K562 (cell line): Measurements from ENCODE around the gene TSSK2. TPM values are rescaled to one million over a fixed set of nuclear protein-coding genes. Genes with fewer than 3 reads are reported as not detected.
"Not testable (repeated sequence)": the region's sequence is repeated elsewhere in the genome, so short reads cannot be mapped to it uniquely, and the experiment has no call there.

ENCODE experiments used
- ATAC-seq: fragments of 200-7000 bp; cut with Tn5 transposase; 3 replicates; pipeline ENCODE4 v1.9.1; 2020; ENCODE audit warnings: moderate library complexity
- BruUV-seq: library from RNA; stranded (reverse); fragments of 400-500 nt; replicated peaks from 2 replicates; lab custom pipeline; 2021; lab: Mats Ljungman, UMichigan
- CTCF ChIA-PET: fragments of 300-600 bp; formaldehyde crosslinking; extraction: SDS; loops from one replicate; lab custom pipeline; 2021; ENCODE audit warnings: low intra/inter-chr PET ratio; lab: Yijun Ruan, JAX
- POLR2A ChIA-PET: fragments of 300-600, 350-650 bp; sonication (Branson Sonifier 250); formaldehyde crosslinking; extraction: SDS; loops from one replicate; lab custom pipeline; 2021; ENCODE audit warnings: antibody characterized with exemption, inconsistent platforms; lab: Yijun Ruan, JAX
- DNase-seq, 4 experiments: peaks; one replicate each; pipeline versions ENCODE4 v3.0.0 to v3.0.0-alpha.2; 2011 to 2018; ENCODE audit warnings: low spot score in 3 of 4, mixed read lengths in 3 of 4; ENCODE audit errors: extremely low read depth in 1 of 4
- FAIRE-seq: peaks from 2 replicates; lab custom pipeline; 2011; peaks lifted over from hg19 to GRCh38; lab: Jason Lieb, UNC
- H2AFZ ChIP-seq: 2 replicates; pipeline ENCODE4 v1.6.0; 2011; ENCODE audit warnings: low read depth, low read length, control low read depth, inconsistent platforms
- H3K27ac ChIP-seq: fragments of 200-600 bp; 3 replicates; pipeline ENCODE4 v1.8.0; 2011; ENCODE audit warnings: low read depth, mild to moderate bottlenecking, control low read depth, inconsistent platforms, low read length, moderate library complexity, mixed read lengths; ENCODE audit errors: extremely low read depth
- H3K27me3 ChIP-seq, 2 experiments: fragments of 300-600 bp in 1 of 2; 2 replicates in 1 of 2; 3 replicates in 1 of 2; pipeline versions ENCODE4 v1.6.0 to v1.8.0; 2011; ENCODE audit warnings: inconsistent platforms in 2 of 2, low read length in 2 of 2, mild to moderate bottlenecking in 1 of 2, mixed read lengths in 1 of 2, moderate library complexity in 1 of 2; ENCODE audit not compliant: control insufficient read depth in 2 of 2, insufficient read depth in 2 of 2
- H3K36me3 ChIP-seq: fragments of 300-600 bp; 3 replicates; pipeline ENCODE4 v1.8.0; 2011; ENCODE audit warnings: mild to moderate bottlenecking, low read length, inconsistent platforms; ENCODE audit not compliant: control insufficient read depth, insufficient read depth
- H3K4me1 ChIP-seq, 2 experiments: fragments of 200-600 bp in 1 of 2; replicated peaks in 1 of 2; 2 replicates in 1 of 2; 3 replicates in 1 of 2; pipeline versions ENCODE4 v1.5.1 to v1.8.0; 2011; ENCODE audit warnings: inconsistent platforms in 2 of 2, low read length in 2 of 2, mild to moderate bottlenecking in 1 of 2, mixed read lengths in 1 of 2, moderate library complexity in 1 of 2; ENCODE audit not compliant: control insufficient read depth in 2 of 2, insufficient read depth in 2 of 2
- H3K4me2 ChIP-seq: 2 replicates; pipeline ENCODE4 v1.6.1; 2011; ENCODE audit warnings: low read length, control low read depth, inconsistent platforms, mixed read lengths; ENCODE audit not compliant: insufficient read depth
- H3K4me3 ChIP-seq: fragments of 200-600 bp; sonication (generic), shearing (Covaris generic); 2 replicates; pipeline ENCODE4 v1.5.1; 2016; ENCODE audit warnings: control low read depth, inconsistent platforms
- H3K79me2 ChIP-seq: fragments of 200-600 bp; 3 replicates; pipeline ENCODE4 v1.8.0; 2011; ENCODE audit warnings: low read length, inconsistent platforms; ENCODE audit not compliant: control insufficient read depth, insufficient read depth
- H3K9ac ChIP-seq, 2 experiments: 2 replicates each; pipeline versions ENCODE4 v1.6.0 to v1.6.1; 2011; ENCODE audit warnings: low read depth in 2 of 2, low read length in 2 of 2, control low read depth in 1 of 2, inconsistent platforms in 1 of 2, mild to moderate bottlenecking in 1 of 2, mixed read lengths in 1 of 2; ENCODE audit not compliant: insufficient read depth in 1 of 2
- H3K9me1 ChIP-seq: one replicate; pipeline ENCODE4 v1.6.0; 2011; ENCODE audit warnings: inconsistent platforms, mild to moderate bottlenecking, low read length, moderate library complexity; ENCODE audit not compliant: control insufficient read depth, insufficient read depth
- H3K9me3 ChIP-seq: replicated peaks from 2 replicates; pipeline ENCODE4 v1.5.1; 2011; ENCODE audit warnings: low read depth, low read length, inconsistent platforms; ENCODE audit not compliant: control insufficient read depth, insufficient read depth
- H4K20me1 ChIP-seq: replicated peaks from 2 replicates; pipeline ENCODE4 v1.6.1; 2011; ENCODE audit warnings: low read length, inconsistent platforms, mixed read lengths; ENCODE audit not compliant: control insufficient read depth, insufficient read depth
- CHCHD3 ChIP-seq: fragments of 250-450 bp; sonication (Bioruptor Pico); IDR thresholded peaks from 2 replicates; pipeline ENCODE4 v2.1.2; 2022; ENCODE audit warnings: mild to moderate bottlenecking
- HLTF ChIP-seq: fragments of 450-650 bp; IDR thresholded peaks from 2 replicates; pipeline ENCODE4 v1.6.1; 2016
- KAT8 ChIP-seq: fragments of 450-650 bp; IDR thresholded peaks from 2 replicates; pipeline ENCODE4 v1.6.1; 2016; ENCODE audit warnings: low read depth, mild to moderate bottlenecking
- LARP7 ChIP-seq: fragments of 450-650 bp; IDR thresholded peaks from 2 replicates; pipeline ENCODE4 v1.6.1; 2016
- POLR2G ChIP-seq: fragments of 200-400 bp; formaldehyde crosslinking; IDR thresholded peaks from 2 replicates; pipeline ENCODE4 v1.6.1; 2017; ENCODE audit warnings: low read depth, mild to moderate bottlenecking, antibody characterized with exemption, low read length, moderate library complexity
- SMAD3 ChIP-seq: fragments of 450-650 bp; formaldehyde crosslinking; conservative IDR thresholded peaks from 2 replicates; pipeline ENCODE4 v1.4.0; 2020; ENCODE audit warnings: mild to moderate bottlenecking
- STAG1 ChIP-seq: sonication (generic); formaldehyde crosslinking; IDR thresholded peaks from 2 replicates; pipeline ENCODE4 v1.5.0; 2020; ENCODE audit warnings: missing genetic modification reagents, borderline replicate concordance
- TAF1 ChIP-seq: IDR thresholded peaks from 2 replicates; pipeline ENCODE4 v1.6.1; 2011; ENCODE audit warnings: mild to moderate bottlenecking, low read length, moderate library complexity; ENCODE audit not compliant: insufficient read depth, control insufficient read depth, severe bottlenecking; ENCODE audit errors: extremely low read depth
- ZNF408 ChIP-seq: fragments of 250-450 bp; sonication (Bioruptor Pico); IDR thresholded peaks from 2 replicates; pipeline ENCODE4 v1.4.0; 2020; ENCODE audit warnings: low read depth, mild to moderate bottlenecking, moderate library complexity
- ZNF592 ChIP-seq: fragments of 450-650 bp; IDR thresholded peaks from 2 replicates; pipeline ENCODE4 v1.6.1; 2017; ENCODE audit warnings: antibody characterized with exemption, mild to moderate bottlenecking
- WGBS: fragments of 100-300 bp; shearing (Covaris generic); methylation state at CpG from one replicate; pipeline ENCODE4 v1.1.6; 2016; ENCODE audit warnings: low coverage, mixed read lengths; ENCODE audit not compliant: insufficient coverage; ENCODE audit errors: missing lambda C conversion rate; 5-methylcytosine and 5-hydroxymethylcytosine counted together
- in situ Hi-C: fragments of 300-500 bp; cut with MboI; formaldehyde crosslinking; loops from 4 replicates; pipeline ENCODE4 v1.15.0; 2018; ENCODE audit warnings: inconsistent platforms, mixed read lengths
- intact Hi-C: fragments of 100-400 bp; cut with micrococcal nuclease; formaldehyde crosslinking; loops from 2 replicates; pipeline ENCODE4 v1.14.2; 2022
- polyA plus RNA-seq, 8 experiments: library from polyadenylated mRNA; depleted of rRNA in 4 of 8; stranded (reverse) in 5 of 8; unstranded in 3 of 8; fragments of >200 nt; fragmentation: Nextera tagmentation in 2 of 8; fragmentation: Illumina TruSeq in 1 of 8; extraction: Ambion mirVana in 2 of 8; extraction: Trizol in 1 of 8; gene quantifications; 2 replicates each; pipeline versions ENCODE4 v1.2.1 to v1.2.3, GENCODE V29; 2011 to 2014; ENCODE audit warnings: inconsistent platforms in 1 of 8, missing spikeins in 1 of 8
- total RNA-seq, 7 experiments: library from RNA; depleted of rRNA in 6 of 7; stranded (reverse); fragments of >200 nt in 6 of 7; fragmentation: Illumina TruSeq in 2 of 7; extraction: Trizol in 2 of 7; gene quantifications; 2 replicates each; pipeline versions ENCODE4 v1.2.1 to v1.2.3, GENCODE V29; 2011 to 2021; ENCODE audit warnings: low replicate concordance in 1 of 7
- TF ChIP-seq, protein P1 (sequence below): sonication (generic); formaldehyde crosslinking; IDR thresholded peaks from 2 replicates; pipeline ENCODE4 v1.9.0; 2022; ENCODE audit warnings: mild to moderate bottlenecking, missing genetic modification reagents

TSSK2 gene
- total and polyA plus RNA-seq, 9 of the 15 experiments (the other 6 are each of a cell fraction or from before 2014, with no cell fraction given), result 0.04 TPM; not detected in 8

DNA sequence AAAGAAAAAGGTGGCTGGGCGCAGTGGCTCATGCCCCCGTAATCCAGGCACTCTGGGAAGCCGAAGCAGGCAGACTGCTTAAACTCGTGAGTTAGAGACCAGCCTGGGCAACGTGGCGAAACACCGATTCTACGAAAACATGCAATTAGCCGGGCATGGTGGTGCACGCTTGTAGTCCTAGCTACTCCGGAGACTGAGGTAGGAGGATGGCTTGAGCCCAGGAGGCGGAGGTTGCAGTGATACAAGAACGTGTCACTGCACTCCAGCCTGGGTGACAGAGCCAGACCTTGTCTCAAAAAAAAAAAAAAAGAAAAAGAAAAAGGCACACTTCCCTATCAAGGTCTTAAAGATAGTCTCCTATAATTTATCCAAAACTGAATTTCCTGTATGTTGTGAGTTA, 48.3 kb upstream of the TSSK2 start (continued):
- TF ChIP-seq ZNF592 (no peak), POLR2G (no peak), SMAD3 (CRISPR knock-in tag) (no peak), KAT8 (no peak), HLTF (0 out of 2 replicates have a peak, but pooled peaks have one; percentile 46), STAG1 (peak; percentile 40; the same call in 1 of the 2 replicates), TAF1 (no peak), CHCHD3 (CRISPR knock-in tag) (0 out of 2 replicates have a peak, but pooled peaks have one; percentile 24), ZNF408 (no peak), LARP7 (0 out of 2 replicates have a peak, but pooled peaks have one; percentile 46)
- TF ChIP-seq, protein P1, sequence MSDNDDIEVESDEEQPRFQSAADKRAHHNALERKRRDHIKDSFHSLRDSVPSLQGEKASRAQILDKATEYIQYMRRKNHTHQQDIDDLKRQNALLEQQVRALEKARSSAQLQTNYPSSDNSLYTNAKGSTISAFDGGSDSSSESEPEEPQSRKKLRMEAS (CRISPR knock-in tag), result peak; percentile 31; the same call in 1 of the 2 replicates

- H3K9me3 ChIP-seq, in situ Hi-C loops, ATAC-seq, H3K9ac ChIP-seq, FAIRE-seq, BruUV-seq, DNase-seq, H3K79me2 ChIP-seq, H3K4me2 ChIP-seq, H3K27ac ChIP-seq, H3K4me3 ChIP-seq, H2AFZ ChIP-seq, H3K9me1 ChIP-seq, H3K27me3 ChIP-seq, POLR2A ChIA-PET, intact Hi-C loops, CTCF ChIA-PET: not testable (repeated sequence)
- Histone ChIP-seq H4K20me1 (peaks cover 12% of the 10 kb centered on the region), H3K36me3 (peaks cover 53% of the 10 kb centered on the region), H3K4me1 (peaks cover 7 to 15% of the 10 kb centered on the region in 2 experiments)
- 90% methylated on average over 20 of the region's 30 CpGs for WGBS
These were observed 47.0 kb upstream of the TSSK2 start for GRCh38 chr22:19084126-19084525.

DNA sequence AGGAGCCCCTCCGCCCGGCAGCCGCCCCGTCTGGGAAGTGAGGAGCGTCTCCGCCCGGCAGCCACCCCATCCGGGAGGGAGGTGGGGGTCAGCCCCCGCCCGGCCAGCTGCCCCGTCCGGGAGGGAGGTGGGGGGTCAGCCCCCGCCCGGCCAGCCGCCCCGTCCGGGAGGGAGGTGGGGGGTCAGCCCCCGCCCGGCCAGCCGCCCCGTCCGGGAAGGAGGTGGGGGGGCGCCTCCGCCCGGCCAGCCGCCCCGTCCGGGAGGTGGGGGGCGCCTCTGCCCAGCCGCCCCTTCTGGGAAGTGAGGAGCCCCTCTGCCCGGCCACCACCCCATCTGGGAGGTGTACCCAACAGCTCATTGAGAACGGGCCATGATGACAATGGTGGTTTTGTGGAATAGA, 46.5 kb upstream of the TSSK2 start:
- Histone ChIP-seq H3K4me1 (peaks cover 7 to 18% of the 10 kb centered on the region in 2 experiments), H4K20me1 (peaks cover 12% of the 10 kb centered on the region), H3K36me3 (peaks cover 52% of the 10 kb centered on the region; the same call in 2 of the 3 replicates)
- BruUV-seq, intact Hi-C loops, H3K9me1 ChIP-seq, DNase-seq, H3K27me3 ChIP-seq, H3K9ac ChIP-seq, H2AFZ ChIP-seq, H3K79me2 ChIP-seq, FAIRE-seq, in situ Hi-C loops, H3K4me3 ChIP-seq, H3K4me2 ChIP-seq, H3K9me3 ChIP-seq, ATAC-seq, H3K27ac ChIP-seq: not testable (repeated sequence)
- WGBS, result 90% methylated on average over 2 of the region's 32 CpGs
- POLR2A ChIA-PET, result interaction anchor here (0.5 to 1.6 kb wide), 5 partner anchors 7 to 1077 kb away, joined by 3 to 6 read pairs (median 5); no protein-coding TSS in a partner anchor
- CTCF ChIA-PET, result interaction anchor here (0.6 to 1.4 kb wide), 2 partner anchors 49 to 130 kb away, joined by 3 to 4 read pairs; no protein-coding TSS in a partner anchor
